HCT116 (cell line): ENCODE data around the gene ANKFN1. TPM values are rescaled to one million over a fixed set of nuclear protein-coding genes. Genes with fewer than 3 reads are reported as not detected.

Source experiments
- ATAC-seq: fragments of 200-7000 bp; cut with Tn5 transposase; 2 replicates; pipeline ENCODE4 v1.9.1; 2020; ENCODE audit warnings: mild to moderate bottlenecking, moderate library complexity
- BruUV-seq: library from RNA; stranded (reverse); fragments of 400-500 nt; replicated peaks from 2 replicates; lab custom pipeline; 2021; lab: Mats Ljungman, UMichigan
- CTCF ChIA-PET: fragments of 300-600 bp; sonication (Branson Sonifier 250); formaldehyde crosslinking; loops from one replicate; lab custom pipeline; 2021; ENCODE audit warnings: antibody characterized with exemption; lab: Charles Lee
- POLR2A ChIA-PET: fragments of 300-600, 350-600 bp; sonication (Branson Sonifier 250); formaldehyde crosslinking; loops from one replicate; lab custom pipeline; 2021; ENCODE audit warnings: antibody characterized with exemption; lab: Charles Lee
- RAD21 ChIA-PET, 2 experiments: fragments of 300-600 bp; sonication (Branson Sonifier 250); formaldehyde crosslinking; loops; one replicate each; lab custom pipeline; 2023; ENCODE audit warnings: low total read pairs in 2 of 2; ENCODE audit not compliant: uncharacterized antibody in 2 of 2, unreplicated experiment in 2 of 2, low non-redundant PET in 1 of 2; lab: Charles Lee
- DNase-seq: peaks from one replicate; pipeline ENCODE4 v3.0.0-alpha.2; 2010; ENCODE audit warnings: low read depth, low spot score
- H2AFZ ChIP-seq: fragments of 200-600 bp; shearing (Covaris generic), sonication (generic); 2 replicates; pipeline ENCODE4 v1.6.1; 2017; ENCODE audit warnings: low read depth, mixed run types, mixed read lengths, antibody characterized with exemption, low read length; ENCODE audit not compliant: poor library complexity, severe bottlenecking
- H3K27ac ChIP-seq: 2 replicates; pipeline ENCODE4 v1.5.1; 2012; ENCODE audit warnings: low read depth, low read length
- H3K27me3 ChIP-seq: fragments of 200-600 bp; sonication (generic); 2 replicates; pipeline ENCODE4 v1.6.1; 2016; ENCODE audit warnings: mixed run types, low read length, mixed read lengths; ENCODE audit not compliant: insufficient read depth
- H3K36me3 ChIP-seq, 2 experiments: fragments of 200-500 bp in 1 of 2; fragments of 200-600 bp in 1 of 2; sonication (Bioruptor generic) in 1 of 2; sonication (generic) in 1 of 2; 2 replicates each; pipeline versions ENCODE4 v1.5.1 to v1.6.1; 2014 to 2016; ENCODE audit warnings: low read length in 2 of 2, inconsistent platforms in 1 of 2, mixed read lengths in 1 of 2, mixed run types in 1 of 2; ENCODE audit not compliant: insufficient read depth in 2 of 2, control insufficient read depth in 1 of 2
- H3K4me1 ChIP-seq, 2 experiments: fragments of 200-600 bp in 1 of 2; sonication (generic) in 1 of 2; 2 replicates each; pipeline versions ENCODE4 v1.5.1 to v1.6.1; 2012 to 2017; ENCODE audit warnings: low read length in 2 of 2, inconsistent platforms in 1 of 2, mild to moderate bottlenecking in 1 of 2, mixed read lengths in 1 of 2, mixed run types in 1 of 2, moderate library complexity in 1 of 2; ENCODE audit not compliant: insufficient read depth in 2 of 2, control insufficient read depth in 1 of 2
- H3K4me2 ChIP-seq: fragments of 200-600 bp; sonication (generic); 2 replicates; pipeline ENCODE4 v1.6.1; 2017; ENCODE audit warnings: mixed run types, low read length, mixed read lengths
- H3K4me3 ChIP-seq, 2 experiments: fragments of 200-600 bp in 1 of 2; sonication (generic) in 1 of 2; replicated peaks in 1 of 2; 2 replicates each; pipeline ENCODE4 v1.5.1; 2011 to 2016; ENCODE audit warnings: low read length in 2 of 2, control low read depth in 1 of 2, low read depth in 1 of 2, mild to moderate bottlenecking in 1 of 2, mixed read lengths in 1 of 2, mixed run types in 1 of 2
- H3K79me2 ChIP-seq: fragments of 200-600 bp; sonication (generic); 2 replicates; pipeline ENCODE4 v1.6.1; 2017; ENCODE audit warnings: mild to moderate bottlenecking, mixed run types, low read length, moderate library complexity, mixed read lengths; ENCODE audit not compliant: insufficient read depth
- H3K9ac ChIP-seq: fragments of 200-600 bp; sonication (generic); 2 replicates; pipeline ENCODE4 v1.6.1; 2016; ENCODE audit warnings: low read length, mixed read lengths
- H3K9me2 ChIP-seq: fragments of 200-600 bp; sonication (generic), shearing (Covaris generic); 2 replicates; pipeline ENCODE4 v1.6.1; 2017; ENCODE audit warnings: mixed run types, mild to moderate bottlenecking, moderate library complexity; ENCODE audit not compliant: insufficient read depth
- H3K9me3 ChIP-seq, 2 experiments: fragments of 200-500 bp in 1 of 2; fragments of 200-600 bp in 1 of 2; sonication (Bioruptor generic) in 1 of 2; sonication (generic) in 1 of 2; 2 replicates each; pipeline ENCODE4 v1.6.1; 2014 to 2017; ENCODE audit warnings: low read length in 2 of 2, mixed read lengths in 2 of 2, inconsistent platforms in 1 of 2, low read depth in 1 of 2, mild to moderate bottlenecking in 1 of 2, mixed run types in 1 of 2, moderate library complexity in 1 of 2; ENCODE audit not compliant: control insufficient read depth in 1 of 2, insufficient read depth in 1 of 2
- H4K20me1 ChIP-seq: fragments of 200-600 bp; sonication (generic), shearing (Covaris generic); 2 replicates; pipeline ENCODE4 v1.6.1; 2017; ENCODE audit warnings: mixed run types, mild to moderate bottlenecking, moderate library complexity; ENCODE audit not compliant: insufficient read depth
- CBX3 ChIP-seq: IDR thresholded peaks from 2 replicates; pipeline ENCODE4 v1.6.1; 2012; ENCODE audit warnings: low read depth
- CTCF ChIP-seq, 3 experiments: fragments of 200-600 bp in 1 of 3; sonication (generic) in 1 of 3; IDR thresholded peaks in 2 of 3; conservative IDR thresholded peaks in 1 of 3; 2 replicates each; pipeline ENCODE4 v1.5.1; 2012 to 2017; ENCODE audit warnings: low read depth in 2 of 3, low read length in 2 of 3, antibody characterized with exemption in 1 of 3, borderline replicate concordance in 1 of 3, control low read depth in 1 of 3, mild to moderate bottlenecking in 1 of 3, mixed read lengths in 1 of 3, mixed run types in 1 of 3, moderate library complexity in 1 of 3; ENCODE audit not compliant: insufficient read depth in 1 of 3
- EGR1 ChIP-seq: IDR thresholded peaks from 2 replicates; pipeline ENCODE4 v1.6.1; 2012; ENCODE audit warnings: low read depth
- ELF1 ChIP-seq: IDR thresholded peaks from 2 replicates; pipeline ENCODE4 v1.6.1; 2012; ENCODE audit warnings: low read depth, borderline replicate concordance
- EZH2phosphoT487 ChIP-seq: fragments of 200-600 bp; IDR thresholded peaks from 2 replicates; pipeline ENCODE4 v1.6.1; 2018; ENCODE audit warnings: antibody characterized with exemption, borderline replicate concordance
- FOSL1 ChIP-seq: IDR thresholded peaks from 2 replicates; pipeline ENCODE4 v1.6.1; 2012; ENCODE audit warnings: low read depth
- JUND ChIP-seq: IDR thresholded peaks from 2 replicates; pipeline ENCODE4 v1.6.1; 2012
- POLR2A ChIP-seq: IDR thresholded peaks from 2 replicates; pipeline ENCODE4 v1.7.0; 2011; ENCODE audit warnings: borderline replicate concordance; ENCODE audit not compliant: insufficient read depth, insufficient read length; ENCODE audit errors: extremely low read depth
- POLR2AphosphoS5 ChIP-seq: IDR thresholded peaks from 2 replicates; pipeline ENCODE4 v1.6.1; 2011; ENCODE audit warnings: mild to moderate bottlenecking, low read depth, low read length, moderate library complexity
- RAD21 ChIP-seq: IDR thresholded peaks from 2 replicates; pipeline ENCODE4 v1.6.1; 2012; ENCODE audit warnings: low read depth, mild to moderate bottlenecking
- SIN3A ChIP-seq: IDR thresholded peaks from 2 replicates; pipeline ENCODE4 v1.6.1; 2012; ENCODE audit warnings: low read depth
- SP1 ChIP-seq: IDR thresholded peaks from 2 replicates; pipeline ENCODE4 v1.6.1; 2012; ENCODE audit warnings: low read depth
- SRF ChIP-seq: IDR thresholded peaks from 2 replicates; pipeline ENCODE4 v1.6.1; 2012; ENCODE audit warnings: low read depth
- TCF7L2 ChIP-seq: IDR thresholded peaks from 2 replicates; pipeline ENCODE4 v1.7.0; 2011; ENCODE audit warnings: borderline replicate concordance, inconsistent platforms; ENCODE audit not compliant: insufficient read depth, insufficient read length; ENCODE audit errors: extremely low read depth
- YY1 ChIP-seq: IDR thresholded peaks from 2 replicates; pipeline ENCODE4 v1.6.1; 2011; ENCODE audit warnings: low read length, low read depth, moderate library complexity, mild to moderate bottlenecking; ENCODE audit not compliant: insufficient replicate concordance; ENCODE audit errors: extremely low read depth
- ZBTB33 ChIP-seq: IDR thresholded peaks from 2 replicates; pipeline ENCODE4 v1.6.1; 2011; ENCODE audit warnings: mild to moderate bottlenecking, low read length, moderate library complexity; ENCODE audit not compliant: insufficient replicate concordance; ENCODE audit errors: extremely low read depth
- ZFX ChIP-seq: fragments of 450-650 bp; IDR thresholded peaks from 2 replicates; pipeline ENCODE4 v1.6.1; 2017
- ZNF274 ChIP-seq: fragments of 200-500 bp; sonication (Bioruptor generic); IDR thresholded peaks from 2 replicates; pipeline ENCODE4 v1.6.1; 2014; ENCODE audit warnings: mild to moderate bottlenecking, low read depth, low read length, inconsistent platforms
- intact Hi-C: fragments of 100-400 bp; cut with micrococcal nuclease; formaldehyde crosslinking; loops from 2 replicates; pipeline ENCODE4 v1.10.0; 2022
- total RNA-seq: library from RNA; stranded (reverse); gene quantifications from one replicate; pipeline ENCODE4 v1.2.1, GENCODE V29; 2021; ENCODE audit not compliant: unreplicated experiment

ANKFN1 gene
- total RNA-seq, 1 experiment from 2014 or later: 1.1 TPM

GRCh38 chr17:56447171-56447570 is 293.9 kb downstream of the ANKFN1 start:
- Histone ChIP-seq H3K27me3 (peaks cover 31% of the 10 kb centered on the region), H3K4me3 (no peak overlapping the region), H3K36me3 (no peaks in the 10 kb centered on the region), H4K20me1 (no peaks in the 10 kb centered on the region), H3K9ac (no peak overlapping the region), H3K9me2 (no peaks in the 10 kb centered on the region), H3K79me2 (no peaks in the 10 kb centered on the region), H3K9me3 (no peaks in the 10 kb centered on the region), H3K4me1 (no peaks in the 10 kb centered on the region), H2AFZ (no peak overlapping the region), H3K4me2 (no peak overlapping the region), H3K27ac (no peak overlapping the region)
- DNase-seq: no peak
- BruUV-seq: no TSS peak
- TF ChIP-seq POLR2AphosphoS5 (no peak), SP1 (no peak), EZH2phosphoT487 (no peak), CTCF (IDR thresholded peaks at IDR 0.05 in 2 of 3, conservative IDR thresholded peaks at IDR 0.05 in 1 of 3; ENCODE audit: borderline replicate concordance in 1 of 3, insufficient read depth in 1 of 3, low read depth in 2 of 3, low read length in 2 of 3) (no peak), EGR1 (no peak), SIN3A (no peak), ZFX (no peak)
- ChIA-PET CTCF (no interaction called here), POLR2A (no interaction called here), RAD21 (no interaction called here)
- ATAC-seq: no peak
- intact Hi-C loops: no loop called here

GRCh38 chr17:56448371-56448770 is 295.1 kb downstream of the ANKFN1 start:
- BruUV-seq: no TSS peak
- no peak for ATAC-seq
- H3K79me2 ChIP-seq: no peaks in the 10 kb centered on the region
- no peak overlapping the region for H3K27ac ChIP-seq
- intact Hi-C loops: no loop called here
- ChIA-PET RAD21 (no interaction called here), POLR2A (no interaction called here), CTCF (no interaction called here)
- no peaks in the 10 kb centered on the region for H3K9me2 ChIP-seq
- H3K4me1 ChIP-seq: no peaks in the 10 kb centered on the region
- no peak overlapping the region for H3K4me2 ChIP-seq
- H4K20me1 ChIP-seq: no peaks in the 10 kb centered on the region; the same call in 1 of the 2 replicates
- no peak overlapping the region for H3K4me3 ChIP-seq
- H3K27me3 ChIP-seq: peaks cover 26% of the 10 kb centered on the region
- no peak for DNase-seq
- H2AFZ ChIP-seq: no peak overlapping the region
- no peak overlapping the region for H3K9ac ChIP-seq
- H3K36me3 ChIP-seq: no peaks in the 10 kb centered on the region
- H3K9me3 ChIP-seq: no peaks in the 10 kb centered on the region
- TF ChIP-seq CBX3: no peak
- no peak for TF ChIP-seq SRF
- no peak for TF ChIP-seq EGR1
- TF ChIP-seq JUND: no peak
- no peak for TF ChIP-seq ZBTB33
- no peak for TF ChIP-seq TCF7L2
- no peak for TF ChIP-seq YY1
- TF ChIP-seq ELF1: no peak
- no peak for TF ChIP-seq FOSL1
- TF ChIP-seq POLR2A: no peak
- no peak for TF ChIP-seq ZNF274
- TF ChIP-seq SP1: no peak
- TF ChIP-seq RAD21: no peak
